ENCODE results near the gene PPAN. TPM values are rescaled to one million over a fixed set of nuclear protein-coding genes. Genes with fewer than 3 reads are reported as not detected.

The PPAN gene
- total RNA-seq, 1 donor from 2014 or later = 88.7 TPM

DNA sequence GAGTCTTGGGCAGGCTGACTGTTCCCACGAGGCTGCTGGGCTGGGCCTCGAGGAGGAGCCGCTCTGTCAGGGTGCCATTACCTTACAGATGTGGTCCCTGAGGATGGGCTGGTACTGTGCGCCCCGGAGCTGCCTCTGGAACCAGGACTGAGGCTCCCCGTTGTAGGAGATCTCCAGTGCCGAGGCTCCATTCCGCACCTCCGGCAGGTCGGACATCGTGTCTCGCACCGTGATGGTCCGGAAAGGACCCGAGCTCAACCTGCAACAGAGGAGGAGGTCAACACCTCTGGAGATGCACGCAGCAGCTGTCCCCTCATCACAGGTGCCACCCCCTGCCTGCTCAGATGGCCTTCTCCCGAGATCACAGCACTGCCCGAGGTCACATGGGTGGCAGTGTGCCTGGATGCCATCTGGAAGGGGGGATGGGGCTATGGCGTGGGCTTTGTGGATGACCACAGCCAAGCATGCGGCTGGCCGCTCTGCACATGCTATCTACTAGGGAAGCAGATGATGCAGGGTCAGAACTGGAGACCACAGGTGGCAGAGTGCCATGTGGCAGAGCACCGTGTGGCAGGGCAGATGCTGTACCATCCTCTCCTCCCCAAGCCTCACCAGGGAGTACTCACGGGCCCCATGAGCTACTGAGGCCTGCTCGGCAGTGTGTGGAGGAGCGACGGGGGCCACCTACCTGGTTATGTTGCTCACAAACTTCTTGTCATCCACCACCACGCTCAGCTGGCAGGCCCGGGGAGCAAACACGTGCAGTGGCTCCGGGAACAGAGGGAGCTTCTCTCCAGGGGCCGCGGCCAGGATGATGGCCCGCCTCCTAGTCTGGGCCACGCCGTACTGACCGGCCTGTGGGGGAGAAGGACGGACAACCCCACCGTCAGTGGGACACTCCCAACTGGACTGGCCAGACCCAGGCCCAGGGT, 31.9 kb downstream of the PPAN start:
- intact Hi-C loops (cut with micrococcal nuclease) = no loop called here

DNA sequence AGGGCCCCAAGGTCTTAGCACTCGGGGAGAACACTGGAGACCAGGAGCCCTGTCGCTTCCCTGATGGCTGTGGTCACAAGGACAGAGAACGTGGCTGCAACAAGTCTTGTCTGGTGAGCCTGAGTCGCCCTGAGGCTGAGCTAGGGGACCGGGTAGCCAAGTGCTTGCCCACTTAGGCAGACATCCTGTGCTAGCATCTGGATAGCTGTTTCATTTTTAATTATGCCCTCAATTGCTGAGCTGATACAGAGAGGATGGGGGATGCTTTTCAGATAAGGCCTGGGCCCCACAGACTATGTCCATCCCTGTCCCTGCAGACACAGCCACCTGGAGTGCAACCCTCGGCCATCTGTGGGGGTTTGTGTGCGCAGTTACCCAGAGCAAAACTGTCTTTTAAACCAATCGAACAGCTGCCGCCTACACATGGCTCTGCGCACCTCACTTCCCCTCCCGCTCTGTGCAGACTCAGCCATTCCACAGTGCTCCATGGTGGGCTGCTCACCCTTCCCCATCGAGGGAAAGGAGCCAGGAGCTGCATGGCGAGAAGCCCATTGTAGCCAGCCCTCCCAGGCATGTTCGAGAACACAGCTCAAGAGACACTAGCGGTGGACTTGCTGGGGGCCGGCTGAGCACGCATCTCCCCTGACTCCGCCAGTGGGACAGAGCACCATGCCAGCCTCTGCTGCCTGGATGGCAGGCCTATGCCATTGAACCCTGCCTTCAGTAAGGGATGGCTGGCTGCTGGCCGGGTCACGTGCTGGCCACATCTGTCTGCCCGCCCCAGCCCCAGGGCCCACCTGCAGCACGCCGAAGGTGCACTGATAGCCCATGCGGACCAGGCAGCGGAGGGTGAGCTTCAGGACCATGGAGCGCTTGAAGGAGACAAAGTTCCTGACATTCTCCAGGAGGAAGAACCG, 33.0 kb downstream of the PPAN start:
- intact Hi-C loops (cut with micrococcal nuclease) = no loop called here

DNA sequence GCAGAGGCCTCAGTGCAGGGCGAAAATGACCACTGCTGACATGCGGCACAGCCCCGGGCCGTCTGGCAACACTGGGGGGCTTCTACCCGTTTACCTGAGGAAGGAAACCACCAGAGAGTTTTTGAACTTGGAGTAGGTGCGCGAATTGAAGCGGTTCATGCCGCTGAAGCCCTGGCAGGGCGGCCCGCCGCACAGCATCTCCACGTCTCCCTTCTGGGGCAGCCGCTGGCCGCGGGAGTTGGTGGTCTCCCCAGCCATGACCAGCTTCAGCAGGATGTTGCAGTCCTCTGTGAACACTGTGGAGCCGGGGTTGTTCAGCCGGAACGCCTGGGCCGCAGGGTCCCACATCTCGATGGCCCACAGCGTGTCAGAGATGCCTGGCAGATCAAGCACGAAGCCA, 33.8 kb downstream of the PPAN start:
- intact Hi-C loops (cut with micrococcal nuclease) = no loop called here

DNA sequence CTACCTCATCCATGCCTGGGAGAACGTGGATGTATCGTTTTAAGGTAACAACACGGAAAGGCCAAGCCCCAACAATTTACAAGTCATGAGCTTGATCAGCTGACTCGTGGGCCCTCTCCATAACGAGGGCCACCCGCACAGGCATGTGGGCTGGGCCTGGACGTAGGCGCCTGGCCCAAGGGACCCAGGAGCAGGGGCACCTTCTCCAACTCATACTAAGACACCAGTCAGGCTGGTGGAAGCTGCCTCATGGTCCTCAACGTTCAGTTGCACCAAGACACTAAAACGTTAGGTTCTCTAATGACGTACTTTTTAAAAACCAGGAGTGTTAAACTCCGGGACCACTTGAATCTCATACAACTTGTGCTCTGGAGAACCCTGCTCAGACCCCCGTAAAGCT, 35.3 kb downstream of the PPAN start:
- intact Hi-C loops (cut with micrococcal nuclease) = no loop called here

DNA sequence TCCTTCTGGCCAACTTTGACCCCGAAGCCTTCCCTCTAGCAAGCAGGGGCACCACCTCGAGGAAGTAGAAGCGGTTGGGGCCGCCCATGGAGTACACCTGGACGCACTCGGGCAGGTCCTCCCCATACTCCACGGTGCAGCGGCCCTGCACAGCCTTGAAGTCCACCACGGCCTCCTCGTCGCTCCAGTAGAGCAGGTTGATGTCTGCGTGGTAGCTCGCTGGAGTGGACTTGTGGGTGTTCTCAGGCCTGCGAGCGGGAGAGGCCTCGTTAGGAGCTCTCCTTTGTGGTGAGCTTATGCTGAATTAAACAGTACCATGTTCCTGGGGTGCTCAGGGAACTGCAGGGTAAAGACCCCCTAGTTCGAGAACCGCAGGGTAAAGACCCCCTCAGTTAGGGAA, 35.8 kb downstream of the PPAN start:
- intact Hi-C loops (cut with micrococcal nuclease) = loop anchor here (1.0 kb wide), 1 partner anchor 323 kb away; the partner anchor contains the start of gene FBXL12

DNA sequence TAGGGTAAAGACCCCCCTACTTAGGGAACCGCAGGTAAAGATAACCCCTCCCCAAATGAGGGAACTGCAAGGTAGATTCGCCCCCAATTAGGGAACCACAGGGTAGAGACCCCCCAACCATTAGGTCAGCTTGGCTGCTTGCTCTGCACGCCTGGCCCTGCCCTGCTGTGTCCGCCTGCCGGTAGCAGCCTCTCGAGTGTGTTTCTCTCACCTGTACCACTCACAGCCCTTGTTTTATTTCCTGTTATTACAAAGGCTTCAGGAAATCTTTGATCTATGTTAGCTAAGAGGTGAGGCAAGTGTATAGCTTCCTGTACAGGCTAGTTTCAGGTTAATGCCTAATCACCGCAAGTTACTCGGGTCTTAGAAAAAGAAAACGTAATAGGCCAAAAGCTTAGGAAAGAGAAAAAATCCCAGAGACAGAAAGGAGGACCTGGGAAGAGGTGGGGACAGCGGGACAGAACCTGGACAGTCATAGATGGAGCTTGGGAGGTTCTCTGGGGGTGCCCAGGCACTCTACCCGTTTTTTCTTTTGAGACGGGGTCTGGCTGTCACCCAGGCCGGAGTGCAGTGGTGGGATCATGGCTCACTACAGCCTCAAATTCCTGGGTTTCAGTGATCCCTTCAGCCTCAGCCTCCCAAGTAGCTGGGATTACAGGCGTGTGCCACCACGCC, 36.7 kb downstream of the PPAN start:
- intact Hi-C loops (cut with micrococcal nuclease) = loop anchor here (1.0 kb wide), 1 partner anchor 324 kb away; the partner anchor contains the start of gene FBXL12

DNA sequence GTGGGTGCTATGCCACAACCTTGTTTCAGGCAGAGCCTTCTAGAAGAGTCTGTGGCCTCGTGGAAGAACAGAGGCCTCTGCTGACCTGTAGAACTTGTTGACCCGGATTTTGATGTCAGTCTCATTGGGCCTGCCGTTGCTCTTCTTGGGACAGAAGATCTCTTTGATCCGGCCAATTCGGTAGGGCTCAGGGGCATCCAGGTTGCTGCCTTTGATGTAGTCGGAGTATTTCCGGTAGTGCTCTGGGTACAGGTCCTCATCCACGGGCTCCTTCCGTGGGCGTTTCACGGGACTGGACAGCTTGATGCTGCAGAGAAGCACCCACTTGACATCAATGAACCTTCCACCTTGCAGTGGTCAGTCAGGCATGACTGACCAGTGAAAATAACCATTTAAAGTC, 37.5 kb downstream of the PPAN start:
- intact Hi-C loops (cut with micrococcal nuclease) = no loop called here

DNA sequence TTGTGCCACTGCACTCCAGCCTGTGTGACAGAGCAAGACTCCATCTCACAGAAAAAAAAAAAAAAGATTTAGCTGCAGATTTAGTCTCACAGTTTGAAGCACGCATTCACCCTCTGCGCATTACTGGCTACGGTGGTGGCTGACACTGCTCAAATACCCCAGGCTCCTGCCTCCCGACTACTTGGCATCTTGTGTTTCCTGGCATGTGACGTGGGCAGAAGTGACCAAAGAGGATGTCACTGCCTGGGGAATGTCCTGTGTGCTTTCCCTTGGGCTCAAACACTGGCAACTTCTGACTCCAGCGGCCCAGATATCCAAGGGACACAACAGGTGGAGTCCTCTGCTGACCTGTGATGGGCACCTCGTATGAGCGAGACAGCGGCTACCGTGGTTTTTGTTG, 38.2 kb downstream of the PPAN start:
- intact Hi-C loops (cut with micrococcal nuclease) = no loop called here

DNA sequence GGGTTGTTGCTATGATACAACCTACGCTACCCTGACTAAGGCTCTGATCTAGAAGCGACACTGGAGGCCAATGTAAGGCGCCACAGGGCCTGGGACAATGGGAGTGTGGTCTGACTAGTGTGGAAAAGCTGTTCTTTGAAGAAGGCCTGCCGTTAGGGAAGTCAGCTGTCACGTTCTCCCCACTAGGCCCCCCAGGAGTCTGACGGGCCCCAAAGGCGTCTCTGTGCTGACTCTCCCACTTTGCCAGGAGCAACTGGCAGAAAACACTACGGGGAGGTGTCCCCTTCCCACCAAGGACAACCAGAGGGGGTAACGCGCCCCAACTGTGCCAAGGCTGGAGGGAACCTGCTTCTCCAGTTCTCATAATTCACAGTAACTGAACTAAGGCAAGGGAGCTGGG, 38.9 kb downstream of the PPAN start:
- intact Hi-C loops (cut with micrococcal nuclease) = no loop called here

DNA sequence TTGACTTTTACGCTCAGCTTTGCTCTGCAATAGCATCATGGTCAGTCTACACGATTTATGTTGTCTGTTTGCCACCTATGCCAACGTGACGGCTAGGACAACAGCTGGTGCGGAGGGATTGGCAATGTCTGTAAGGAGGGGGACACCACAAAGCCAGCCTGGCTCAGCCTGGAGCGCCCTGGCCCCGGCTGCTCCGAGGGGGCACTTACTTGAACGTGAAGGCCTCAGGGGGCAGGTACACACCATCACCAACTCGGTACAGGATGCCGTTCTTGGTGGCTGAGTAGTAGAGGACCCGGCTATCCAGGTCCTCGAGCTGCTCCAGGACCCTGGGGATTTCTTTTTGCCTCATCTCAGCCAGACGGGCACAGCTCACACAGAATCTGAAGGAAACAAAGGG, 40.0 kb downstream of the PPAN start:
- intact Hi-C loops (cut with micrococcal nuclease) = no loop called here

DNA sequence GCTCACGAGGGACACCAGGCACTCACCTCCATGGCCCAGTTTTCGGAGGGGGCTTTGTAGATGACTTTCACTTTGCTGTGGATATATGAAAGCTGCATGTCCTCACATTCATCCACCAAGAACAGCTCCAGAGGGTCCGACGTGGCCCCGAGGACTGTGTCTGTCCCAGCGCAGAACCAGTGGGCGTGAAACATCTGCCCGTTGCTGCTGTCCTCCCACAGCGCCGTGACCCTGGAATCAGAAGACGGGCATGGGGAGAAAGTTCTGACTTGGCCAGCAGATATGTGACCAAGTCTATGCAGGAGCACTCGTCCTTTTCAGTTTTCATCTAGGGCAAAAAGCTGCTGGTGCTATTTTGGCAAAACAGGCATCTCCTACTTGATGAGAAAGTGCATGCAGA, 43.3 kb downstream of the PPAN start:
- intact Hi-C loops (cut with micrococcal nuclease) = no loop called here

DNA sequence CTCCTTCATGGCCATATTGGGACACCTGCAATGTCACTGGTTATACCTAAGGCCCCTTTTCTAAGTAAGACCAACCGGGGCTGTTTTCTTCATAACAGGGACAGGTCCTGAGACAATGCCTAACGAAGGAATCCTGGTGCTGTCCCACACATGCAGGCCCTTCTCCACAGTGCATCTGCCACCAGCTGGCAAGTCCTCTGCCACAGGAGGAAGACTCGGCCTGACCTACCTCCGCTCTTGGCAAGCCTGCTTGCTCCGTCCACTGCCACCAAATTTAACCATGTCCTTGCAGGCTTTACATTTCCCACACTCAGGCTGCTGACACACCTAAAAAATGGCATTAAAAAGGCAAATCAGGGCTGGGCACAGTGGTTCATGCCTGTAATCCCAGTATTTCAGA, 45.4 kb downstream of the PPAN start:
- intact Hi-C loops (cut with micrococcal nuclease) = no loop called here

DNA sequence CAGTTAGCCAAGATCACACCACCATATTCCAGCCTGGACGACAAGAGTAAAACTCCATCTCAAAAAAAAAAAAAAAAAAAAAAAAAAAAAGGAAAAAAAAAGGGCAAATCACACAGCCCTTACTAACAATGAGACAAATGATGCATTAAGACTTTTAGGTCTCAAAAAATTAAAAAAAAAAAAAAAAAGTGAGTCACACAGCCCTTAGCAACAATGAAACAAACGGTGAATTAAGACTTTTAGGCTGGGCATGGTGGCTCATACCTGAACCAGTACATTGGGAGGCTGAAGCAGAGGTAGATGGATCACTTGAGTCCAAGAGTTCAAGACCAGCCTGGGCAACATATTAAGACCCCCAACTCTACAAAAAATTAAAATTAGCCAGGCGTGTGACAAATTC, 45.9 kb downstream of the PPAN start:
- intact Hi-C loops (cut with micrococcal nuclease) = no loop called here

DNA sequence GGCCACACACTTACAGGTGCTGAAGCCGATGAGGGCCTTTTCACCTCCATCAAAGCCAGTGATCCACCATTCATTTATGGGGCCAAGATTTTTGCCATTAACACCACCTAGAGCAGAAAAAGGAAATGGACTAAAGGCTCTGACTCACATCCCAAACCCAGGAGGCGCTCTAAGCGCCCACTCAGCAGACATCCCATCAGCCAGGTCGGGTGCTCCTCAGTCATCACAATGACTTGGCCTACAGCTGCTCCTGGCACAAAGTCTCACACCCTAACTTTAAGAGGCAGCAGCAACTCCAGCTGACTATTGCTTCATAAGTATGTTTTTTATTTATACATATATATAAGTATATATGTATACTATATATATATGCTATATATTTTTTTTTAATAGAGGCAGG, 49.7 kb downstream of the PPAN start:
- intact Hi-C loops (cut with micrococcal nuclease) = no loop called here

DNA sequence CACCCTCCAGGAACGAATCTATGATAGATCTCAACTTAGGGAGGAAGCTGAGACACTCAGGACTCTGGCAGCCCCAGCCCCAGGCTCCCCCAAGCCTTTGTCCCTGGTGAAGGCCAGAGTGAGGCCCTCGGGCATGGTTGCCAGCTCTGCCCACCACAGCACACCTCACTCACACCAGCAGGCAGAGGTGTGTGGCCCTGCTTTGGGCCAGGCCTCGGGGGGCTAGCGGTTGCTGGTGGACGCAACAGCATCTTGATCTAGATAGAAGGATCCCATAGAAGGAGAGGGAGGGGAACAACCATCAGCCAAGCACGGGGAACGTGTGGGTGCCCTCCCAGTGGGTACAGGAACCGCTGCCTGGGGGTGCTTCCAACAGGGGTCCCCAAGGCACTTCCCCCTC, 51.9 kb downstream of the PPAN start:
- intact Hi-C loops (cut with micrococcal nuclease) = no loop called here

DNA sequence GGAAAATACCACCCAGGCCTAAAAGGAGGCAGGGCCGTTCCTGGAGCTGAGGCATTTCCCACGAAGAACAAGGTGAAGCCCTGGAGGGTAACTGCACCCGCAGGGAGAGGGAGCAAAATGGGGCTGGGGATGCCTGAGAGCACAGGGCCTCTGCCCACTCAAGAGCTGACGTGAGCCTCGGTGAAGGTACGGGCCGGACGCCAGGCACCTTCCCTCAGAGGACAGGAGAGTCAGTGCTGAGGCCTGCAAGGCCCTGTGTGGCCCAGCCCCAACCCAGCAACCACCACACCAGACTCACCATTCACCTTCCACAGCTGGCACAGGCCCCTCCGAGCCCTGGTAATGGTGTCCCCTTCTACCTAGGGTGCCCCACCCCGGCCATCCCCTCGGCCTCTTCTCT, 52.3 kb downstream of the PPAN start:
- intact Hi-C loops (cut with micrococcal nuclease) = no loop called here

DNA sequence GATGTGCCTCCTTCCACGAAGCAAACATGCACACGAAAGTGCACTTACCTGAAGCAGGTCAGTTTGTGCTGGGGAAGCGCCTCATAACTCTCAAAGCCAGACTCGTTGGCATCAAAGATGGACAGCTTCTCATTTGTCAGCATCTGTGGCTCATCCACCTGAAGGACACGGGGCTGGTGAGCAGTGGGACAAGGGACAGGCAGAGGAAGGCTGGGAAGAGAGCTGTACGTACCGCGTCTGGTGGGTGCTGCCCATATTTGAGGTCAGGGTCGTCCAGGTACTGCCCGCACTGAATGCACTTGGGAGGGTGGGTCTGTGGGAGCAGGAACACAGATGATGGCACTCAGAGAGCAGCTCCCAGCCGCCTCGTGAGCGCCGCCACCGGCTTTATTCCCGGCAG, 53.4 kb downstream of the PPAN start:
- intact Hi-C loops (cut with micrococcal nuclease) = no loop called here

Measured in T-helper 1 cell treated with Interleukin-12 subunit alpha and Interleukin-12 subunit beta and Interleukin-4 antibody, amounts not matched to agents 30 ng/mL and 1 ng/mL, for 36 hours (primary cell).